ENCODE results near the gene BRCC3. TPM values are rescaled to one million over a fixed set of nuclear protein-coding genes. Genes with fewer than 3 reads are reported as not detected.

The BRCC3 gene
- total RNA-seq, 4 donors from 2014 or later: 8.8 to 16.2 (median 10.4) TPM

DNA sequence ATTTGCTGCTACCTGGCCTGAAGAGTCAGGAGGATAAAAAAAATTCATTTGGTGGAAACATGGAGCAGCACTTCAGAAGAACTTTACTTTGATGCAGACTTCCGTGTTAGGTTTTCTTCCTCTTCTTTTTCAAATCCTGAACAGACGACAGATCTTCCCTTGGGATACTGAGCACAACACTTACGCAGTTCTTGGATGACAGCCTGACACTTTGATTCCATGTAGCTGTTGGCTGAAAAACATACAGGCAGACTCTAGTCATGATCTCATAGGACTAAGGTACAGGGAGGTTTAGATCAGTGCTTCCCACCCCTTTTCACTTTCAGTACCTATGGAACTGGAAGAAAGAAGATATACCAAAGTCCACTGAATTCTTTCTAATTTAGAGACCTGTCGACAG is 9.5 kb upstream of the BRCC3 start:
- Histone ChIP-seq H3K4me1 (peaks cover 5% of the 10 kb centered on the region), H3K4me3 (no peak overlapping the region), H3K27me3 (no peaks in the 10 kb centered on the region), H3K36me3 (peaks cover 3% of the 10 kb centered on the region), H3K27ac (no peak overlapping the region), H3K9me3 (no peaks in the 10 kb centered on the region)
- TF ChIP-seq POLR2AphosphoS5 (IDR thresholded peaks at IDR 0.05): no peak
- TF ChIP-seq, protein P1, sequence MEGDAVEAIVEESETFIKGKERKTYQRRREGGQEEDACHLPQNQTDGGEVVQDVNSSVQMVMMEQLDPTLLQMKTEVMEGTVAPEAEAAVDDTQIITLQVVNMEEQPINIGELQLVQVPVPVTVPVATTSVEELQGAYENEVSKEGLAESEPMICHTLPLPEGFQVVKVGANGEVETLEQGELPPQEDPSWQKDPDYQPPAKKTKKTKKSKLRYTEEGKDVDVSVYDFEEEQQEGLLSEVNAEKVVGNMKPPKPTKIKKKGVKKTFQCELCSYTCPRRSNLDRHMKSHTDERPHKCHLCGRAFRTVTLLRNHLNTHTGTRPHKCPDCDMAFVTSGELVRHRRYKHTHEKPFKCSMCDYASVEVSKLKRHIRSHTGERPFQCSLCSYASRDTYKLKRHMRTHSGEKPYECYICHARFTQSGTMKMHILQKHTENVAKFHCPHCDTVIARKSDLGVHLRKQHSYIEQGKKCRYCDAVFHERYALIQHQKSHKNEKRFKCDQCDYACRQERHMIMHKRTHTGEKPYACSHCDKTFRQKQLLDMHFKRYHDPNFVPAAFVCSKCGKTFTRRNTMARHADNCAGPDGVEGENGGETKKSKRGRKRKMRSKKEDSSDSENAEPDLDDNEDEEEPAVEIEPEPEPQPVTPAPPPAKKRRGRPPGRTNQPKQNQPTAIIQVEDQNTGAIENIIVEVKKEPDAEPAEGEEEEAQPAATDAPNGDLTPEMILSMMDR (IDR thresholded peaks at IDR 0.05): no peak
- TF ChIP-seq POLR2A (IDR thresholded peaks at IDR 0.05): no peak
- no peak for TF ChIP-seq EP300 (IDR thresholded peaks at IDR 0.05)
- WGBS: 74% methylated on average over 4 of the region's 4 CpGs
- DNase-seq (ENCODE audit: low spot score in 2 of 2): no peak

DNA sequence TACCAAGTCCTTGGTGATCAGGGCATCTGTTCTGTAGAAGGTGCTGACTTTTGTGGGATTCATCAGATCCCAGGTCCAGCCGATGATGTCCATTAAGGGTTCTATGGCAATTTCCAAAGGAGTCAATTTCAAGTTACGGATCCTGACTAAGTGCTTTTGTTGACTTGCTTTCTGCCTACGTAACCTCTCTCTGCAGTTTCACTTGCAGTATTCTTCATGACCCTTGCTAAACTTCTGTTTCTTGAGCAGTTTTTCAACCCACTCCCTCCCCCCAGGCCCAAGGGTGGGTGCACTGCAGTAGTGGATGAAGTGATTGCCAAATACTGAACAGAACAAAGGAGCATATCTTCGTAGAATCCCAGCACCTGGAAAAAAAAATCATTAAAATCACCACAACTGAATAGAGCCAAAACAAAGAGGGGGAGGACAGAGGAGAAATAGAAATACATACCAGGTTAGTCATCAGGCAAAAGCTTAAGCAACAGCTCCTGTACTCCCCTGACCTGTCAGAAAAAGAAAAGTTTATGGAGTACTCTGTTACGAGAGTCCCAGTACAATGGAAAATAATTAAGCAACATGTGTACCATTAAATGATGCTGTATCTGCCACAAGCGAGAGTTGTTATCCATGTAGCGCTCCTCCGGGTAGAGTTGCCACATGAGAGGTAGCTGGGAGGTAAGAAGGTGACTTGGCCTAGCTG is 6.1 kb upstream of the BRCC3 start:
- WGBS: 79% methylated on average over 8 of the region's 8 CpGs
- no peak for TF ChIP-seq POLR2AphosphoS5 (IDR thresholded peaks at IDR 0.05)
- TF ChIP-seq EP300 (IDR thresholded peaks at IDR 0.05): no peak
- TF ChIP-seq, protein P1 (IDR thresholded peaks at IDR 0.05): no peak
- no peak for TF ChIP-seq POLR2A (IDR thresholded peaks at IDR 0.05)
- Histone ChIP-seq H3K4me3 (no peak overlapping the region), H3K9me3 (no peaks in the 10 kb centered on the region), H3K27ac (no peak overlapping the region), H3K27me3 (no peaks in the 10 kb centered on the region), H3K36me3 (peaks cover 3% of the 10 kb centered on the region), H3K4me1 (no peaks in the 10 kb centered on the region)
- no peak for DNase-seq (ENCODE audit: low spot score in 2 of 2)

DNA sequence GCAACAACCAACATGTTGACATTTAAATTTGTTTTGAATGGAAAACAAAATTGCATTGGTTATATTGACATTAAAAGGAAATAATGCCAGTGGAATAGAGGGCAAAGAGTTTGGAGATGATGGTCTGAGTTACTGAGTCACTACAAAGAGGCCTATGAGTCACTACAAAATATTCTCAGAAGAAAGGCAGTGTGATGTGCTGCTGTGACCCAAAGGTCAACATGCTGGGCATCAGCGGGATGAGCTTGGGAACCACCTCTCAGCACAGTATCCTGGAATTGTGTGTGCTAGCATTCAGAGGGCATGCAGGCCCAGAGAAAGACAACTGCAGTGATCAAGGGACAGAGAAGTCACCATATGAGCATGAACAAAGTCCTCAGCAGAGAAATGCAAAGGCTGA is 3.1 kb upstream of the BRCC3 start:
- WGBS: 72% methylated on average over 1 of the region's 1 CpG
- TF ChIP-seq, protein P1 (IDR thresholded peaks at IDR 0.05): no peak
- TF ChIP-seq POLR2AphosphoS5 (IDR thresholded peaks at IDR 0.05) (no peak), EP300 (IDR thresholded peaks at IDR 0.05) (no peak), POLR2A (IDR thresholded peaks at IDR 0.05) (no peak)
- Histone ChIP-seq H3K4me1 (no peaks in the 10 kb centered on the region), H3K27ac (no peak overlapping the region), H3K9me3 (no peaks in the 10 kb centered on the region), H3K4me3 (no peak overlapping the region), H3K36me3 (no peaks in the 10 kb centered on the region), H3K27me3 (no peaks in the 10 kb centered on the region)
- no peak for DNase-seq (ENCODE audit: low spot score in 2 of 2)

DNA sequence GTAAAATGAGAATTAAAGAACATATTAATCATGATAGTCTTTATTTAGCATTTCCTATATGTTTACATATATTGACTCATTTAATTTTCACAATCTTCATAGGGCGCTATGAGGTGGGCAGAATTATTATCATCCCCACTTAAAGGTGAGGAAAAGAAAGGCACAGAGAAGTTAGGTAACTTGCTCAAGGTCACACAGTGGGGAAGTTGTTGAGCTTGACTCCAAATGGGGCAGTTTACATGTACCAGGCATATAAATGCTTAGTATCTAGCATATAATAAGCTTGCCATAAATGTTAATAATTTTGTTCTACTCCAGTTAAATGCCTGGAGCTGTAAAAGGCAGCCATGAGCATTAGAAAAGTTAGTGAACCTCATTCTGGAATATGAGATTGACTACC is 1.9 kb upstream of the BRCC3 start:
- Histone ChIP-seq H3K27ac (no peak overlapping the region), H3K4me1 (no peaks in the 10 kb centered on the region), H3K9me3 (no peaks in the 10 kb centered on the region), H3K4me3 (peak overlapping the region; percentile 63), H3K27me3 (no peaks in the 10 kb centered on the region), H3K36me3 (no peaks in the 10 kb centered on the region)
- DNase-seq (ENCODE audit: low spot score in 2 of 2): no peak
- WGBS: 83% methylated on average over 1 of the region's 1 CpG
- TF ChIP-seq, protein P1 (IDR thresholded peaks at IDR 0.05): no peak
- TF ChIP-seq EP300 (IDR thresholded peaks at IDR 0.05) (no peak), POLR2AphosphoS5 (IDR thresholded peaks at IDR 0.05) (no peak)

DNA sequence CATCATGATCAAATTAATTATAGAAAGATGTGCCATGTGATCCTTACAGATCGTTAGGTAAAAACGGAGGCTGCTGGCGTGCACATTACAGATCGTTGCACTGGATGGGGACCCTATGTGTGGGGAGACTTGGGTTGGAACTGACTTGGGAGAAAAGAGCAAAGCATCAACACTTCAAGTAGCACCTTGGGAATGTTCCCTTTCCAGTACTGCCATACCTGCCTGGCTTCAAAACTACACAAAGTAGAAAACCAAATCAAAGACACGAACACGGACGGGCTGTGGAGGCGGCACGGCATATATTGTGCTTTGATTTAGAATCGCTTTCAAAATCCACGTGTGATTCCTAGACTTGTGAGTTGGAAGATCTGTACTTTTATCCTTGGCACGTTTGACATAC is 1.3 kb upstream of the BRCC3 start:
- H3K27me3 ChIP-seq: no peaks in the 10 kb centered on the region
- H3K4me1 ChIP-seq: no peaks in the 10 kb centered on the region
- H3K27ac ChIP-seq: no peak overlapping the region
- TF ChIP-seq EP300 (IDR thresholded peaks at IDR 0.05): no peak
- TF ChIP-seq, protein P1 (IDR thresholded peaks at IDR 0.05): no peak
- no peak for TF ChIP-seq POLR2A (IDR thresholded peaks at IDR 0.05)
- TF ChIP-seq POLR2AphosphoS5 (IDR thresholded peaks at IDR 0.05): no peak
- H3K36me3 ChIP-seq: no peaks in the 10 kb centered on the region
- WGBS: 46% methylated on average over 12 of the region's 12 CpGs
- DNase-seq (ENCODE audit: low spot score in 2 of 2): no peak
- no peaks in the 10 kb centered on the region for H3K9me3 ChIP-seq
- peak overlapping the region; percentile 63 for H3K4me3 ChIP-seq

Data from suprapubic skin (tissue), 4 donors.